ENCODE measurements around the gene UHRF2.

- TF ChIP-seq ZNF614 (CRISPR knock-in tag; IDR thresholded peaks at IDR 0.05; ENCODE audit: borderline replicate concordance) (no peak), ZNF746 (CRISPR knock-in tag; IDR thresholded peaks at IDR 0.05) (no peak), MLXIP (CRISPR knock-in tag; IDR thresholded peaks at IDR 0.05; ENCODE audit: borderline replicate concordance) (no peak; the same call in 1 of the 2 replicates), GATAD1 (CRISPR knock-in tag; IDR thresholded peaks at IDR 0.05) (no peak), PBX3 (CRISPR knock-in tag; IDR thresholded peaks at IDR 0.05; ENCODE audit: borderline replicate concordance) (no peak), CEBPB (IDR thresholded peaks at IDR 0.05; ENCODE audit: borderline replicate concordance, low read depth, low read length) (no peak), POLR2A (IDR thresholded peaks at IDR 0.05; ENCODE audit: insufficient read depth in 1 of 2, low read depth in 2 of 2, low read length in 2 of 2) (no peak), ZBTB1 (CRISPR knock-in tag; IDR thresholded peaks at IDR 0.05; ENCODE audit: borderline replicate concordance) (no peak), NFAT5 (CRISPR knock-in tag; IDR thresholded peaks at IDR 0.05) (no peak)
Observed at GRCh38 chr9:6414247-6414641, 1.2 kb downstream of the UHRF2 start.
